K562 (cell line): Measurements from ENCODE around the gene ADGRG1. TPM values are rescaled to one million over a fixed set of nuclear protein-coding genes. Genes with fewer than 3 reads are reported as not detected.
A peak's percentile ranks its signal among the peaks of the same experiment; 100 is the strongest.

Source experiments
- CEBPB ChIP-seq: fragments of 450-650 bp; IDR thresholded peaks from 2 replicates; pipeline ENCODE4 v1.6.1; 2016; ENCODE audit warnings: missing genetic modification characterization, missing compliant biosample characterization
- CREB3L1 ChIP-seq: fragments of 450-650 bp; IDR thresholded peaks from 2 replicates; pipeline ENCODE4 v1.6.1; 2014; ENCODE audit warnings: low read depth, mild to moderate bottlenecking, moderate library complexity, borderline replicate concordance
- HNRNPK ChIP-seq: fragments of 200-400 bp; formaldehyde crosslinking; IDR thresholded peaks from one replicate; pipeline ENCODE4 v1.6.1; 2018; ENCODE audit warnings: mild to moderate bottlenecking, low read depth, low read length; ENCODE audit not compliant: poor library complexity, severe bottlenecking
- KAT2B ChIP-seq: IDR thresholded peaks from one replicate; pipeline ENCODE4 v1.6.1; 2012; ENCODE audit warnings: low read depth, mild to moderate bottlenecking, control low read depth, inconsistent platforms, low read length, moderate library complexity
- KAT7 ChIP-seq: sonication (generic); formaldehyde crosslinking; IDR thresholded peaks from 2 replicates; pipeline ENCODE4 v1.8.0; 2022; ENCODE audit warnings: missing genetic modification reagents, mild to moderate bottlenecking, borderline replicate concordance
- L3MBTL2 ChIP-seq: fragments of 450-650 bp; IDR thresholded peaks from 2 replicates; pipeline ENCODE4 v1.6.1; 2016; ENCODE audit warnings: mild to moderate bottlenecking, moderate library complexity
- NONO ChIP-seq, 2 experiments: fragments of 200-400 bp in 1 of 2; fragments of 450-650 bp in 1 of 2; formaldehyde crosslinking in 1 of 2; IDR thresholded peaks; 2 replicates each; pipeline ENCODE4 v1.6.1; 2017; ENCODE audit warnings: low read depth in 2 of 2, mild to moderate bottlenecking in 2 of 2, moderate library complexity in 2 of 2, low read length in 1 of 2
- PKNOX1 ChIP-seq: fragments of 450-650 bp; IDR thresholded peaks from 2 replicates; pipeline ENCODE4 v1.6.1; 2016
- TFE3 ChIP-seq: fragments of 450-650 bp; formaldehyde crosslinking; IDR thresholded peaks from 2 replicates; pipeline ENCODE4 v1.4.0; 2020; ENCODE audit warnings: mild to moderate bottlenecking, mixed read lengths
- ZFP36 ChIP-seq: fragments of 150-350 bp; IDR thresholded peaks from 2 replicates; pipeline ENCODE4 v1.6.1; 2018; ENCODE audit warnings: low read length, low read depth; ENCODE audit not compliant: partially characterized antibody
- ZNF3 ChIP-seq: fragments of 250-450 bp; sonication (Bioruptor Pico); IDR thresholded peaks from 2 replicates; pipeline ENCODE4 v1.5.0; 2021; ENCODE audit warnings: mild to moderate bottlenecking, moderate library complexity
- ZNF318 ChIP-seq, 2 experiments: fragments of 450-650 bp; IDR thresholded peaks; 2 replicates each; pipeline ENCODE4 v1.6.1; 2016; ENCODE audit warnings: mild to moderate bottlenecking in 2 of 2, borderline replicate concordance in 1 of 2, low read depth in 1 of 2, moderate library complexity in 1 of 2
- polyA plus RNA-seq, 8 experiments: library from polyadenylated mRNA; depleted of rRNA in 4 of 8; stranded (reverse) in 5 of 8; unstranded in 3 of 8; fragments of >200 nt; fragmentation: Nextera tagmentation in 2 of 8; fragmentation: Illumina TruSeq in 1 of 8; extraction: Ambion mirVana in 2 of 8; extraction: Trizol in 1 of 8; gene quantifications; 2 replicates each; pipeline versions ENCODE4 v1.2.1 to v1.2.3, GENCODE V29; 2011 to 2014; ENCODE audit warnings: inconsistent platforms in 1 of 8, missing spikeins in 1 of 8
- total RNA-seq, 7 experiments: library from RNA; depleted of rRNA in 6 of 7; stranded (reverse); fragments of >200 nt in 6 of 7; fragmentation: Illumina TruSeq in 2 of 7; extraction: Trizol in 2 of 7; gene quantifications; 2 replicates each; pipeline versions ENCODE4 v1.2.1 to v1.2.3, GENCODE V29; 2011 to 2021; ENCODE audit warnings: low replicate concordance in 1 of 7

Gene ADGRG1
- total and polyA plus RNA-seq, 9 of the 15 experiments (the other 6 are each of a cell fraction or from before 2014, with no cell fraction given), result 0.04 to 0.31 (median 0.16) TPM; not detected in 6

- TF ChIP-seq ZNF318 (IDR thresholded peaks at IDR 0.05; ENCODE audit: borderline replicate concordance in 1 of 2, low read depth in 1 of 2), result peak in 1 of 2 experiments; percentile 50; a peak in 1 of 4 replicates
- TF ChIP-seq CEBPB (tag), result peak; percentile 80
- TF ChIP-seq PKNOX1, result no peak
- no peak for TF ChIP-seq KAT2B
- no peak for TF ChIP-seq ZNF3 (CRISPR knock-in tag)
- no peak for TF ChIP-seq HNRNPK
- no peak for TF ChIP-seq NONO (IDR thresholded peaks at IDR 0.05; ENCODE audit: low read depth in 2 of 2, low read length in 1 of 2)
- TF ChIP-seq KAT7 (CRISPR knock-in tag), result no peak
- peak; percentile 70 for TF ChIP-seq ZFP36
- TF ChIP-seq CREB3L1, result no peak
- TF ChIP-seq L3MBTL2, result 0 out of 2 replicates have a peak, but pooled peaks have one; percentile 27
- no peak for TF ChIP-seq TFE3 (CRISPR knock-in tag)
Observed at GRCh38 chr16:57621521-57622271, 6.7 kb upstream of the ADGRG1 start (continued).
